GM20431 (cell line): ENCODE data around the gene ATPAF2.

Source experiments
- in situ Hi-C: fragments of 300-500 bp; cut with MseI, MboI; formaldehyde crosslinking; loops from one replicate; pipeline ENCODE4 v1.15.0; 2020; ENCODE audit warnings: low sequenced_read_pairs; ENCODE audit not compliant: unreplicated experiment

ATPAF2 gene

DNA sequence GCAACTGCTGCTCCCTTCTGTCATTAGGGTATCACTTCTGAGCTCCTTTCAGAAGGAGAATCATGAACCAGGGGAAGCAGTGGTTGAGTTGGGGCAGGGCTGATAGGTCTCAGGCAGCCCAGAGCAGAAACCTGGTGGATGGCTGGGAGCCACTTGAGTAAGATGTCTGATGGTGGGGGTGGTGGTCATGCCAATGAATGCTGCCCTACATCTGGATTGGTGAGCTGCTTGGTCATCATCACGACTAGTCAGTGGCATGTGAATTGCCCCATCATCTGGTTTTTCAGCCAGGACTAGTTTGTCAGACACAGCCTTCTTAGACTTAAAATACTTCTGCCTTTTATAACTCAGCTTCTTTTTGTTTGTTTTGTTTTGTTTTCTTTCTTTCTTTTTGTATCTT, 2.8 kb upstream of the ATPAF2 start:
- in situ Hi-C loops, result loop anchor here (25.0 kb wide), 1 partner anchor 354 kb away; the partner anchor contains the start of gene RAI1

DNA sequence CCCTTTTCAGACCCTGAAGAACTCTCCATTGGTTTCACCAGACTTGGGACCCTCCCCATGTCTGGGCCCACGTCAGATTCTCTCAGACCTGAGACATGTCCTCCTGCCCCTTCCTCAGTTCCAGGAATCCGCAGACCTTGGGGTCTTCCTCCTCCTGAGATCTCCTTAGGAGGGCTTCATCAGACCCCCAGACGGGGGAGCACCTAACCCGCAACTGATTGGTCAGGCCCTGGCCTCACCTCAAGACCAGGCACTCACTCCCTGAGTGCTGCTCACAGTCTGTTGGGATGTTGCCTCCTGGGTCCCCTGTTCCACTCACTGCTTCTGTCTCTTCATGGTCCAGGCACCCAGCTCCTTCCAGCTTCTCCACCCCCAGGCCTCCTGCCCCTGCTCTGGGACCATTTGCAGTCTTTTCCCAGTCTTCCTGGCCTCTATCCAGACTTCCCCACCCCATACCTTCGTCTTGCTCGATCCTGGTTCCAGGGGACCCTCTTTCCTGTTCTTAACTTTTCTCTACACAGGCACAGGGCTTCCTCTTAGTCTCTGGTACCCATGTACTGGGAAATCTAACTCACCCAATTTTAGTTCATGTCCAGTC, 1.4 kb upstream of the ATPAF2 start:
- in situ Hi-C loops, result loop anchor here (25.0 kb wide), 1 partner anchor 353 kb away; the partner anchor contains the start of gene RAI1

DNA sequence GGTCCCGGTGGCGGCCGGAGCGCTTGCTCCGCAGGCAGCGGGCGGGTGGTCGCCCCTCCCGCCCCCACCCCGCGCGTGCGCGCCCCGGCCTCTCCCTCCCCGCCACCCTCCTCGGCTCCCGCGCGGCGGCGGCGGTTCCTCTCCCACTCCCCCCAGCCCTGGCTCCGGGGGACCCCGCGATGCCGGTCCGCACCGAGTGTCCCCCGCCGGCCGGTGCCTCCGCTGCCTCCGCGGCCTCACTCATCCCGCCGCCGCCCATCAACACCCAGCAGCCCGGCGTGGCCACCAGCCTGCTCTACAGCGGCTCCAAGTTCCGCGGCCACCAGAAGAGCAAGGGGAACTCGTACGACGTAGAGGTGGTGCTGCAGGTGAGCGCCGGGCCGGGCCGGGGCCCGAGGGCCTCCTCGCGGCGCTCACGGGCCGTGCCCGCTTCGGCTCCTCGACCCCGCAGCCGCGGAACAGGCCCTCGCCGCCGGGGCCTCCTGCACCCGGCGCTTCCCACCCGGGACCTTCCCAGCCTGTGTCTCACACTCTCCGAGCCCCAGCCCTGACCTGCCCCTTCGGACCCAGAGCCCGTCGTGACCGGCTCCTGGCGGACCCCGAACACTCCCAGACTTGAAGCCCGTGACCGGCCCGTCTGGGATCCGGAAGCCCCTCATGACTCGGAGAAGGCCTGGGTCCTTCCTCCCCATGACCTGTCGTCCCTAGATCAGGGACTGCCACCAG, 730 bp upstream of the ATPAF2 start:
- in situ Hi-C loops, result loop anchor here (25.0 kb wide), 1 partner anchor 352 kb away; the partner anchor contains the start of gene RAI1

DNA sequence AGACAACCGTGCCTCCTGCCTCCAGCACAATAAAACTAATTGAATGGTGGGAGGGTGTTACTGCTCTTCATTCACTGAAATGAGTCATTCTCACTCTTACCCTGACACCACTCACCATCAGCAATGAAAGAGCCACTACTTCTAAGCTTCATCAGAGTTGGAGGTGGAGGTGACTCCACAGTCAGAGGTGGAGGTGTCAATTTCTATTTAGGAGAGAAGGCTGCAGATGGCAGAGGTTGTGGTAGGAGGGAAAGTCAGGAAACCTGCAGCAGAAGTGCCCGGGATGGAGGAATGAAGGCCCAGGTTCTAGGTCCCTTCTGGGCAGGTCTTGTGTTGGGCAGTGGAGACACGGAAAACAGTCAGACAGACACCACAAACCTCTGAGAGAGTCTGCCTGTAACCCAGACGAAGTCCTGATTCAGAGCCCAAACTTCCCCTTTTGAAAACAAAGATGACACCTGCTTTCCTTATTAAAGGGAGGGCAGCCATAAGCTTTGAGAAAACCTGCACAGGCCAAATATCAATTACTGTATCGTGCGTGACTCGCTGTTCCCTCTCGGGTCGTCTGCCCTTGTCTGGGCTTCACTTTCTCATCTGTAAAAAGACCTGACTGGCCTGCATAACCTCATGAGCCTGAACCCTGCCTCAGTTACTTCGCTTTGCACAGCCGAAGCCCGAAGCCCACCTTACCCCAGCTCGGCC, 668 bp downstream of the ATPAF2 start:
- in situ Hi-C loops, result loop anchor here (25.0 kb wide), 1 partner anchor 351 kb away; the partner anchor contains the start of gene RAI1

DNA sequence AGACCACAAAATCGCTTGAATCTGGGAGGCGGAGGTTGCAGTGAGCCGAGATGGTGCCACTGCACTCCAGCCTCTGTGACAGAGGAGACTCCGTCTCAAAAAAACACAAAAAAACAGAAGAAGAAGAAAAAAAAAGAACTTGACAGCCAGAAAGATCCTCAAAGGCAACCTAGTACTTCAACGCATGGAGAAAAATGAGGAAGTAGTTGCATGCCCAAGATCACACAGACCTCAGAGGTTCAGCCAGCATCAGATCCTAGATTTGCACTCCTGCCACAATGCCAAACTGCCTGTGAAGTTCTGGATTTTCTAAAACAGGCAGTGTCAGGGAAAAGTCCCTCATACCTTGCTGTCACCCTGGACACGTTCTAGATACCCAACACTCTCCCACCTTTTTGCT, 1.5 kb downstream of the ATPAF2 start:
- in situ Hi-C loops, result loop anchor here (25.0 kb wide), 1 partner anchor 350 kb away; the partner anchor contains the start of gene RAI1

DNA sequence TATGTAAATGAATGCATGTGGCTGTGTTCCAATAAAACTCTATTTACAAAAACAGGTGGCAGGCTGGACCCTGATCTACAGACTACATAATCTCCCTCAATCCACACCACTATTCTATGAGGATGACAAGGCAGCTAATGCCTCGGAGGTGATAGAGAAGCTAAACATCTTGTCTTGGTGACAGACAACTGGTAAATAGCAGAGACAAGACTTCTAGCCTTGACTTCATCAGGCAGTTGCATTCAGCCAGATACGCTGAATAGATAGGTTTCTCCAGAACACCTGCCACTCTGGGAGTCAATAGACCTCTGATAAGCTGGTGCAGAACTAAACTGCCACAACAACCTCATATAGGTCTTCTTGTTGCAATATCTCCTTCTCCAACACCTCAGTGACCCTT, 3.3 kb downstream of the ATPAF2 start:
- in situ Hi-C loops, result loop anchor here (25.0 kb wide), 1 partner anchor 348 kb away; the partner anchor contains the start of gene RAI1

DNA sequence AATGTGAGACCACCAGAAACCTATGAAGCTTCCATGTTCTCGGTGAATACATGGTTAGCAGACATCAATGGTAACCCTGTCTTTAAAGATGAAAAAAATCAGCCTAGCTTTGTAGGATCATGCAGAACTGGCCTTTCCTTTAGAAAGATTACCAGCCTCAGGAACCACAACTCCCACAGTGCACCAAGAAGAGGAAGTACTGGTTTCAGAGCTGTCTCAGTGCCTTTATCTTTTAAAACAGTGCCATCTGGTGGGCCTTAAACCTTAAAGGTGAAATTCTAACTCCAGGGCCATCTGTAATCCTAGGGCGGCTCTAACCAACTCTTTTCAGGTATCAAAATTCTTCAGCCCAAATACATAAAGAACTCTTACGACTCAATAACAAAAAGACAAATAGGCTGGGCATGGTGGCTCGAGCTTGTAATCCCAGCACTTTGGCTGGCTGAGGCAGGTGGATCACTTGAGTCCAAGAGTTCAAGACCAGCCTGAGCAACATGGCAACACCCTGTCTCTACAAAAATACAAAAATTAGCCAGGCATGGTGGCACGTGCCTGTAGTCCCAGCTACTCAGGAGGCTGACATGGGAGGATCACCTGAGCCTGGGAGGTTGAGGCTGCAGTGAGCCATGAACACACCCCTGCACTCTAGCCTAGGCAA, 5.4 kb downstream of the ATPAF2 start:
- in situ Hi-C loops, result loop anchor here (25.0 kb wide), 1 partner anchor 346 kb away; the partner anchor contains the start of gene RAI1

DNA sequence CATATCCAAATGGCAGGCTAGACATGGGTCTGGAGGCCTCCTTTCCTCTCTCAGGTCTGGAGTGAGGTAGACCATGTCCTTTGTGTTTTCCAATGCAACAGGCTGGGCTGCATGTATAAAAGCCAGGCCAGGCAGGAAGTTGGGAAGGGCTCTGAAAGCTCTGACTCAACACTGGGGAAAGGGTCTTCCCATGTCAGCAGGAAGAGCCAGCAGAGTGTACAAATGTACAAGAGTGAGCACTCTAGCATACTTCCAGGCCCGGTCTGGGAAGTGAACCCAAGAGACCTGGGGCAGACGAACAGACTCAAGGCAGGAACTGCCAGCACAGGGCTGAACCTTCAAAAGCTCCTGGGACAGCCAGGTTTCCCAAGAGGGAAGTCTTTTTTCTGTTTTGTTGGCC, 7.0 kb downstream of the ATPAF2 start:
- in situ Hi-C loops, result loop anchor here (25.0 kb wide), 1 partner anchor 345 kb away; the partner anchor contains the start of gene RAI1

DNA sequence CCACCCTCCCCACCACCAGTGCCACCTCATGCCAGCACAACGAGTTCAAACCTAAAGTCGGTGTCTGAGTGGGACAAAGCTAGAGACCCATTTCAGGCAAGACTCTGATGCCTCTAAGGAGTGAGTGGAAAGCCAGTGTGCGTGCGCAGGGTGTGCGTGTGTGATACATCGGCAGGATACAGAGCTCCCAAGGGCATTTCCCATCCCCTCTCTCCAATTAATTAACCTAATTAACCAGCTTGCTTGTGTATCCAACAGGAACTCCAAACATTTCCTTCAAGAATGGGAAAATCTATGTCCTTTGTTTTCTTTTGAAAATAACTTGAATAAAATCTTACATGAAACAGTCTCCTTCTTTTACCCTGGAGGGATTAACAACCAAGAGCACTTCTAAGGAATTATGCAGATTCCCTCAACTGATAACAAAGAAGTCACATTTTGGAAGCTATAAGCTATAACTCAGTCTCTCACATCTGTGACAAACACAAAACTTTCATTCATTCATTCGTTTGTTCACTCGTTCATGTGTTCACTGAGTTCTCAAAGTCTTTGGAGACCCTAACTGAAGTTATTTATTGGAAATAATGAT, 9.9 kb downstream of the ATPAF2 start:
- in situ Hi-C loops, result loop anchor here (25.0 kb wide), 1 partner anchor 342 kb away; the partner anchor contains the start of gene RAI1

DNA sequence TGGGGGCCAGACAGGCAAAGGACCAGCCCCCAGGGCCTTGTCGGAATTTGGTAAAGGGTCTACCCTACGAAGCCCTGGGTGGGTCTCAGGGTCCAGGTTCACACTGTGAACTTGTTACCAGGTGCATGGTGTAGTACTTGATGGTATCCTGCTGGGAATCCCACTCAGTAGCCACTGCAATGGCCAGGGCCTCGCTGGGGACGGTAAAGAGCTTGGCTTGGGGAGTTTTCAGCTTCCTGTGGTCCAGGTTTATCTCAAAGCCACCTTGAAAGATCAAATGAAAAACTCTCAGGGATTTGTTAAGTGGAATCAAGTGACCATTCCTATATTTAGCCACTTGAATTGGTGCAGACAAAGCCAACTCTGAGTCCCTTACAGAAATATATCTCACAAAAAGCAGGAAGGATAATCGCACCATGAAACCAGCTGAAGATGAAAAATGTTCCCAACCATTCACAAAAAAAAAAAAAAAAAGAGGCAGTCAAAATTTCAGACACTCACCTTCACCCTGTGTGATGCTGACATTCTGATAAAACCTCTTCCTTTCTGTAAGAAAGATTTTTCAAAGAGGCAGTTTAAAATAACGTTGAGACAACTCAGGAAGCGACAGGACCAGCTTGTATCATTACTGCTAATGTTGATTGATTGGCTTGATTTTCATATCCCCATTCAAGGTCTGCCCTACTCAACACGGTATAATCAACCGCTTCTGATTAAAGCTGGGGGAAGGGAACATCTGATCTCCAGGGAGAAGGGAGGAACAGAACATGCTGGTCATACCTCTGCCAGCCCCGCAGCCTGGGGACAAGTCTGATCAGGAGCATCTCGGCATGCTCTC, 10.6 kb downstream of the ATPAF2 start:
- in situ Hi-C loops, result loop anchor here (25.0 kb wide), 1 partner anchor 341 kb away; the partner anchor contains the start of gene RAI1

DNA sequence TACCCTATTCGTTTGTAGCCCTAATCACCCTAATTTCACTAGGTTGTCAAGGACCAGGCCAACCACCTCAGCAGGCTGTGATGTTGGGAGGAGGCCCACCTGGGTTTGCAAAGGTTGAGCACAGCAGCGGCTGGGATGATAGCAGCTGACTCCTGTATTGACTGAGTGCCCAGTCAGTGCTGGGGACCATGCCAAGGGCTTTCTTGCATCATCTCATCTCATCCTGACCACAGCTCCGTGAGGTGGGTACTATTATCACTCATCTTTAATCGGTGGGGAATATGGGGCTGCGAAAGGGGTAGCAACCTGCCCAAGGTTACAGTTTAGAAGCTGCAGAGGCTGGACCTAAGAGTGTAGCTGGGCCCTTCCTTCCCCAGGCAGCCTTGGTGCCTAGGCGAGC, 11.7 kb downstream of the ATPAF2 start:
- in situ Hi-C loops, result loop anchor here (25.0 kb wide), 1 partner anchor 340 kb away; the partner anchor contains the start of gene RAI1

DNA sequence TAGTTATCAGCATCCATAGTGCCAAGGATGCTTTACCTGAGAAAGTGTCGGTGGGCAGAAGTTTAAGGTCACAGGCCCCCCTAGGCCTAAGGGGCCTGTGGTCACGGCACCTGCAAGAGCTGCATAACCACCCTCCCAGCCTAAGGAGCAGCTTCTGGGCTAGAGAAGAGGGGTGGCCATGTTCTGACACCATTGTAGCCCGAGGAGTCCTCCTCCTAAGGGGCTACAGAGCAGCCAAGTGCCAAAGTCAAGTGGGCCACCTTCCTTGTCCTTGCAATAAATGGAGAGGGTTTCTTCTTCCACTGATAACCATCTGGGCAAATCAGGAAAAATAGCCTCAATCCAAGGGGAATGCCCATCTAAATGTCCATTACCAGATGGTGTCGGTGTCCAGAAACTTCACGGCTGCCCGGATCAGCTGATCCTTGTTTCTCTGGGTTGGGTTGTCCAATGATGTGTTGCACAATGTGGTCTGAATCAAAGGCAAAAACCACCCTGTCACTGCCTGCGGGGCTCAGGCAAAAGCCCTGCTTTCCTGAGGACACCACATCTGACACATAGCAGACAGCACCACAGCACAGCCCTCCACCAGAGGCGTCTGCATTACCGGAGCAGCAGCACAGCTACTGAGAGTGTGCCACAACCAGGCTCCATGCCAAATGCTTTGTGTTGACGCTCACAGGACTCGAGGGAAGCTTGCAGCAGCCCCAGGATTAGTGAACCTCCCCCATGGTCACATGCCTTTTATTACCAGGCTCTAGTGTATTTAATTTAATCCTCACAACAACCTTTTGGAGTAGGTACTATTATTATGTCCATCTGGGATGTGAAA, 12.8 kb downstream of the ATPAF2 start:
- in situ Hi-C loops, result loop anchor here (25.0 kb wide), 1 partner anchor 339 kb away; the partner anchor contains the start of gene RAI1

DNA sequence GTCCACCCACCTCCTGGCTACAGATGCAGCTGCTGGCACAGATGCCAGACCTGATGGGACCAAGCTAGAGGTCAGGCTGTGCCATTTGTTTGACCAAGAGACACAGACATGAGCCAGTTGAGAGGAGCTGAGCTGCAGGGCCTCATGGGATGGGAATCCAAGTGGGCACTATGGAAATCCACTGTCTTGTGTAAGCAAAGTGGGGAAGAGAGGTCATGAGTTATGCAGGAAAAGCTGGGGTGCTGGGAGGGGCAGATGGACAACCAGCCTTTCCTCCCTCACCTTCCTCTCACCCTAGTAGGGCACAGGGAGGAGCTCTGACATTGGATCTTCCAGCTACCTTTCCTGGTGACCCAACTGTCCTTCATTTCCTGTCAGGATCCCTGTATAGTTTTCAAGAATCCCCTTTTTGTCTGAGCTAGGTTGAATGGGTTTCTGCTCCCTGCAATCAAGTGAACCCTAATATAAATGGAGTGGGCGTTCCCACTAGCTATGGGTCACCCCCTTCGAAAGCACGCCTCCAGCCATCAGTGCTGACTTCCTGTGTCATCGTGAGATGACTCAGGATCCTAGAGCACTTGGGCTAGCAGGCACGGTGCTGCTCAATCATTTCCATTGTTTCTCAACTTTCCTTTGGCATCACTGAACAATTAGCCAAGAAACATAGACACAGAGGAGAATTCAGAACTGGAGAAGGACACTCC, 13.6 kb downstream of the ATPAF2 start:
- in situ Hi-C loops, result loop anchor here (25.0 kb wide), 1 partner anchor 338 kb away; the partner anchor contains the start of gene RAI1

DNA sequence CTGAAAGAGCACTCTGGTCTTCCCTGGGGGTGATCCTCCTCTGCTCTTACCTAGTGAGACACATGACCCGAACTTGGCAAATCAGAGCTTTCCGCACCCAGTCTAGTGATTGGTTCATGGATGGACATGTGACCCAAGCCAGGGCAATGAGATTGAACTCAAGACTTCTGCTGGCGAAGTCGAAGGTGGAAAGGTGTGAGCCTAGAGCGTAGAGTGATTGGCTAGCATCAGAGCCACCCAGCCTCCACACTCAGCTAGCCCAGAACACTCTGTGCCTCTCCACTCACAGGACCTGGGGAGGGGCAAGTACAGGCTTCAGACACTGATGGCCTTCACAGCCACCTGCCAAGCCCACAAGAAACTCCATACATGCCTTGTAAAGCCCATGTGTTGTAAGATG, 17.6 kb downstream of the ATPAF2 start:
- in situ Hi-C loops, result no loop called here

DNA sequence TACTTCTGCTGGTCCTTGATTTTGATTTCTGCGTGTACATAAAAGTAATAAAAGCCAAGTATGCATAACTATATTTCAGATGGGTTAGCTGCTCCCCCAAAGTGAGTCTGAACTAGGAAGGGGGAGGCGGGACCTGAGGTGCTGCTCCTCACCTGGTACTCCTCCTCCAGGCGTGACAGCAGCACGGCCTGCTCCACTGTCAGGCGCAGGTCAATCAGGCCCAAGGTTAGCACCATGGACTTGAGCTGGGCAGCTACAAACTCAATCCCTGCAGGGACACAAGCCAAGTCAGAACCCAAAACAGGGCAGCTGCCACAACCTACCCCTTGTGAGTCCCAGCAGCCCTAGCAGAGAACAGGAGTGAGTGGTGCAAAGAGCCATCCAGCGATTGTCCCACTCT, 18.0 kb downstream of the ATPAF2 start:
- in situ Hi-C loops, result no loop called here

DNA sequence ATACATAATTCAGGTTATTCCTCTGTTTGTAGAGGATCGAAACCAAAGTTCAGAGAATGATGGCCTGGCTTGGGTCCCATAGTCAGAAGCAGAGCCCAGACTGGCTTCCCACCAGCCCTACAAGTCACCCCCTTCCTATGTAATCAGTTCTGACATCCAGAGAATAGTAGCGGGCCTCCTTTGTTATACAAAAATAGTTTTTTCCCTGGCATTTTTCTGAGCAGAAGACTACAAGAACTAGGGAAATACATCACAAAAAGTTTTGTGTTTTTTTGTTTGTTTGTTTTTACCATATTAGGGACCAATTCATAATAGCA, 19.2 kb downstream of the ATPAF2 start:
- in situ Hi-C loops, result no loop called here

DNA sequence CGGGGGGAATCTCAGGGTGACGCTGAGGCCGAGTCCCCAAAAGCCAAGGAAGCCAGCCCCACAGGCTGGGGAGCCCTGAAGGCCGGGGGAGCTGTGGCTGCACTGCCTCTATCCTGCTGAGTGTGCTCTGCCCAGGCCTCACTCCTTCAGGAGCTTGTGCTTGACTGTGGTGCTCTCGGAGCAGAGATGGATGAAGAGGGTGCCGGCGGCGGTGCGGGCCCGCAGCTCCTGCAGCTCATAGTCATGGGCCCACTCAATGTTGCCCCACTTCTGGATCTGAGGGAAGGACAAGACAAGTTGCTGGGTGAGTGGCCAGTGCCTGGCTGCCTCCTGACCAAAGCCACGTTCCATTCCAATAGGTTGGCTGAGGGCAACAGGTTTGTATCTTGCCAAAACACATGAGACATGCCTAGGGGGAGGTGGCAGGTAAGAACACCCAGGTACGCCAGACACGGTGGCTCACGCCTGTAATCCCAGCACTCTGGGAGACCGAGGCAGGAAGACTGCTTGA, 20.5 kb downstream of the ATPAF2 start:
- in situ Hi-C loops, result no loop called here
